ENCODE measurements around the gene DAND5.
"Not testable (repeated sequence)": the region's sequence is repeated elsewhere in the genome, so short reads cannot be mapped to it uniquely, and the experiment has no call there.

The DAND5 gene

GRCh38 chr19:12952050-12952449, 17.3 kb upstream of the DAND5 start:
- not testable (repeated sequence) for H3K9me3 Mint-ChIP-seq; H3K4me3 Mint-ChIP-seq; H3K27me3 Mint-ChIP-seq (ENCODE audit: low read depth)
- Mint-ChIP-seq H3K36me3 (ENCODE audit: low read depth) (peaks cover 48% of the 10 kb centered on the region), H3K27ac (peak overlapping the region; percentile 45), H3K4me1 (ENCODE audit: low read depth) (peaks cover 27% of the 10 kb centered on the region)

- H3K36me3 Mint-ChIP-seq (ENCODE audit: low read depth) = peaks cover 46% of the 10 kb centered on the region
- H3K9me3 Mint-ChIP-seq = no peaks in the 10 kb centered on the region
- H3K4me3 Mint-ChIP-seq = no peak overlapping the region
- H3K4me1 Mint-ChIP-seq (ENCODE audit: low read depth) = peaks cover 26% of the 10 kb centered on the region
- no peaks in the 10 kb centered on the region for H3K27me3 Mint-ChIP-seq (ENCODE audit: low read depth)
- H3K27ac Mint-ChIP-seq = no peak overlapping the region
These were observed 16.8 kb upstream of the DAND5 start for GRCh38 chr19:12952488-12953137.

- no peaks in the 10 kb centered on the region for H3K9me3 Mint-ChIP-seq
- no peak overlapping the region for H3K27ac Mint-ChIP-seq
- peaks cover 41% of the 10 kb centered on the region for H3K36me3 Mint-ChIP-seq (ENCODE audit: low read depth)
- H3K27me3 Mint-ChIP-seq (ENCODE audit: low read depth) = no peaks in the 10 kb centered on the region
- peaks cover 23% of the 10 kb centered on the region for H3K4me1 Mint-ChIP-seq (ENCODE audit: low read depth)
- H3K4me3 Mint-ChIP-seq = no peak overlapping the region
These were observed 16.1 kb upstream of the DAND5 start for GRCh38 chr19:12953138-12953798.

GRCh38 chr19:12953799-12954611, 15.4 kb upstream of the DAND5 start:
- peak overlapping the region; percentile 46 for H3K27ac Mint-ChIP-seq
- H3K36me3 Mint-ChIP-seq (ENCODE audit: low read depth) = peaks cover 38% of the 10 kb centered on the region
- peaks cover 23% of the 10 kb centered on the region for H3K4me1 Mint-ChIP-seq (ENCODE audit: low read depth)
- no peak overlapping the region for H3K4me3 Mint-ChIP-seq
- H3K27me3 Mint-ChIP-seq (ENCODE audit: low read depth) = no peaks in the 10 kb centered on the region
- H3K9me3 Mint-ChIP-seq = no peaks in the 10 kb centered on the region

GRCh38 chr19:12954612-12954962, 14.8 kb upstream of the DAND5 start:
- Mint-ChIP-seq H3K27me3 (ENCODE audit: low read depth) (no peaks in the 10 kb centered on the region), H3K9me3 (no peaks in the 10 kb centered on the region), H3K4me3 (peak overlapping the region; percentile 7), H3K27ac (peak overlapping the region; percentile 46), H3K4me1 (ENCODE audit: low read depth) (peaks cover 23% of the 10 kb centered on the region), H3K36me3 (ENCODE audit: low read depth) (peaks cover 35% of the 10 kb centered on the region)

- peaks cover 23% of the 10 kb centered on the region for H3K4me1 Mint-ChIP-seq (ENCODE audit: low read depth)
These were observed 13.8 kb upstream of the DAND5 start for GRCh38 chr19:12955575-12955974.

GRCh38 chr19:12955996-12956395, 13.4 kb upstream of the DAND5 start:
- H3K27ac Mint-ChIP-seq = peak overlapping the region; percentile 66
- H3K36me3 Mint-ChIP-seq (ENCODE audit: low read depth) = peaks cover 27% of the 10 kb centered on the region
- peaks cover 23% of the 10 kb centered on the region for H3K4me1 Mint-ChIP-seq (ENCODE audit: low read depth)
- H3K27me3 Mint-ChIP-seq (ENCODE audit: low read depth) = no peaks in the 10 kb centered on the region
- H3K9me3 Mint-ChIP-seq = no peaks in the 10 kb centered on the region
- H3K4me3 Mint-ChIP-seq = peak overlapping the region; percentile 77

More at GRCh38 chr19:12955575-12955974, 13.8 kb upstream of the DAND5 start:
- Mint-ChIP-seq H3K4me3 (peak overlapping the region; percentile 77), H3K27ac (peak overlapping the region; percentile 66), H3K36me3 (ENCODE audit: low read depth) (peaks cover 29% of the 10 kb centered on the region)
- not testable (repeated sequence) for H3K27me3 Mint-ChIP-seq (ENCODE audit: low read depth); H3K9me3 Mint-ChIP-seq

- no peaks in the 10 kb centered on the region for H3K9me3 Mint-ChIP-seq
- H3K27me3 Mint-ChIP-seq (ENCODE audit: low read depth) = no peaks in the 10 kb centered on the region
- H3K4me3 Mint-ChIP-seq = peak within 1 kb of the TSS; percentile 89
- H3K36me3 Mint-ChIP-seq (ENCODE audit: low read depth) = peaks cover 21% of the 10 kb centered on the region
- H3K27ac Mint-ChIP-seq = peak within 1 kb of the TSS; percentile 91
- H3K4me1 Mint-ChIP-seq (ENCODE audit: low read depth) = peaks cover 22% of the 10 kb centered on the region
These were observed 12.7 kb upstream of the DAND5 start, which contains the start of gene GADD45GIP1 for GRCh38 chr19:12956446-12957388. TSS of gene GADD45GIP1 (minus strand) at chr19:12957223. CDS start at chr19:12957212, 11 bp downstream.

- H3K27me3 Mint-ChIP-seq (ENCODE audit: low read depth); H3K9me3 Mint-ChIP-seq: not testable (repeated sequence)
- peak overlapping the region; percentile 89 for H3K4me3 Mint-ChIP-seq
These were observed 11.9 kb upstream of the DAND5 start for GRCh38 chr19:12957389-12957952.

GRCh38 chr19:12959481-12959880, 9.9 kb upstream of the DAND5 start:
- no peak overlapping the region for H3K27ac Mint-ChIP-seq
- H3K4me1 Mint-ChIP-seq (ENCODE audit: low read depth) = peaks cover 18% of the 10 kb centered on the region
- peaks cover 5% of the 10 kb centered on the region for H3K36me3 Mint-ChIP-seq (ENCODE audit: low read depth)
- H3K4me3 Mint-ChIP-seq = no peak overlapping the region
- H3K9me3 Mint-ChIP-seq = no peaks in the 10 kb centered on the region
- H3K27me3 Mint-ChIP-seq (ENCODE audit: low read depth) = peaks cover 4% of the 10 kb centered on the region

More at GRCh38 chr19:12957389-12957952, 11.9 kb upstream of the DAND5 start:
- Mint-ChIP-seq H3K36me3 (ENCODE audit: low read depth) (peaks cover 19% of the 10 kb centered on the region), H3K27ac (peak overlapping the region; percentile 91), H3K4me1 (ENCODE audit: low read depth) (peaks cover 22% of the 10 kb centered on the region)

- no peaks in the 10 kb centered on the region for H3K9me3 Mint-ChIP-seq
- H3K27ac Mint-ChIP-seq = peak overlapping the region; percentile 84
- no peaks in the 10 kb centered on the region for H3K36me3 Mint-ChIP-seq (ENCODE audit: low read depth)
- peak overlapping the region; percentile 87 for H3K4me3 Mint-ChIP-seq
- peaks cover 4% of the 10 kb centered on the region for H3K4me1 Mint-ChIP-seq (ENCODE audit: low read depth)
- peaks cover 7% of the 10 kb centered on the region for H3K27me3 Mint-ChIP-seq (ENCODE audit: low read depth)
These were observed 4.2 kb upstream of the DAND5 start for GRCh38 chr19:12965017-12965811.

- Mint-ChIP-seq H3K4me3 (no peak overlapping the region), H3K27me3 (ENCODE audit: low read depth) (peaks cover 10% of the 10 kb centered on the region), H3K36me3 (ENCODE audit: low read depth) (no peaks in the 10 kb centered on the region), H3K4me1 (ENCODE audit: low read depth) (peaks cover 4% of the 10 kb centered on the region), H3K9me3 (no peaks in the 10 kb centered on the region), H3K27ac (peak overlapping the region; percentile 26)
These were observed 3.6 kb upstream of the DAND5 start for GRCh38 chr19:12965812-12966135.

- Mint-ChIP-seq H3K4me1 (ENCODE audit: low read depth) (peaks cover 4% of the 10 kb centered on the region), H3K9me3 (no peaks in the 10 kb centered on the region), H3K27me3 (ENCODE audit: low read depth) (peaks cover 5% of the 10 kb centered on the region), H3K27ac (no peak overlapping the region), H3K36me3 (ENCODE audit: low read depth) (no peaks in the 10 kb centered on the region), H3K4me3 (no peak overlapping the region)
These were observed 1.5 kb upstream of the DAND5 start for GRCh38 chr19:12967907-12968306.
